GM23338 (cell line): ENCODE results near the gene WBP2. TPM values are rescaled to one million over a fixed set of nuclear protein-coding genes. Genes with fewer than 3 reads are reported as not detected.

ENCODE experiments used
- ATAC-seq: fragments of 200-7000 bp; cut with Tn5 transposase; 3 replicates; pipeline ENCODE4 v1.9.1; 2020
- DNase-seq: peaks from one replicate; pipeline ENCODE4 v3.0.0-alpha.2; 2015; ENCODE audit warnings: low spot score
- H2AFZ ChIP-seq: fragments of 200-600 bp; sonication (generic); 2 replicates; pipeline ENCODE4 v1.8.0; 2016; ENCODE audit warnings: antibody characterized with exemption, mild to moderate bottlenecking, moderate library complexity
- H3F3A ChIP-seq: fragments of 200-600 bp; sonication (generic); replicated peaks from 2 replicates; pipeline ENCODE4 v1.8.0; 2017; ENCODE audit warnings: antibody characterized with exemption, mixed run types, low read depth
- H3K27ac ChIP-seq: fragments of 200-600 bp; sonication (generic); 2 replicates; pipeline ENCODE4 v1.6.1; 2016; ENCODE audit warnings: low read depth
- H3K27me3 ChIP-seq: fragments of 200-600 bp; sonication (generic); 2 replicates; pipeline ENCODE4 v1.8.0; 2016; ENCODE audit warnings: mild to moderate bottlenecking, mixed run types, moderate library complexity; ENCODE audit not compliant: insufficient read depth
- H3K36me3 ChIP-seq: fragments of 200-600 bp; sonication (generic); 2 replicates; pipeline ENCODE4 v1.8.0; 2016; ENCODE audit warnings: mild to moderate bottlenecking; ENCODE audit not compliant: insufficient read depth
- H3K4me1 ChIP-seq: fragments of 200-600 bp; sonication (generic); 2 replicates; pipeline ENCODE4 v1.8.0; 2016; ENCODE audit warnings: mild to moderate bottlenecking, moderate library complexity; ENCODE audit not compliant: insufficient read depth
- H3K4me2 ChIP-seq: fragments of 200-600 bp; sonication (generic); 2 replicates; pipeline ENCODE4 v1.7.1; 2017; ENCODE audit warnings: mixed run types
- H3K4me3 ChIP-seq: fragments of 200-600 bp; sonication (generic); 2 replicates; pipeline ENCODE4 v1.6.1; 2016; ENCODE audit warnings: mixed run types
- H3K79me2 ChIP-seq: fragments of 200-600 bp; sonication (generic); replicated peaks from 2 replicates; pipeline ENCODE4 v1.8.0; 2017; ENCODE audit warnings: mild to moderate bottlenecking; ENCODE audit not compliant: insufficient read depth
- H3K9me2 ChIP-seq: fragments of 200-600 bp; sonication (generic); 2 replicates; pipeline ENCODE4 v1.8.0; 2017; ENCODE audit not compliant: insufficient read depth
- H4K20me1 ChIP-seq: fragments of 200-600 bp; sonication (generic); replicated peaks from 2 replicates; pipeline ENCODE4 v1.8.0; 2017; ENCODE audit warnings: mild to moderate bottlenecking; ENCODE audit not compliant: insufficient read depth
- H3K27ac Mint-ChIP-seq: 2 replicates; pipeline ENCODE4 v1.8.0; 2020; ENCODE audit warnings: inconsistent platforms, mild to moderate bottlenecking, moderate library complexity, mixed read lengths
- H3K27me3 Mint-ChIP-seq: 3 replicates; pipeline ENCODE4 v1.8.0; 2022; ENCODE audit warnings: low read depth, mild to moderate bottlenecking, moderate library complexity, mixed read lengths, inconsistent platforms; ENCODE audit not compliant: insufficient read depth, poor library complexity
- H3K36me3 Mint-ChIP-seq: 3 replicates; pipeline ENCODE4 v1.8.0; 2021; ENCODE audit warnings: low read depth, mild to moderate bottlenecking, inconsistent platforms, moderate library complexity, mixed read lengths
- H3K4me1 Mint-ChIP-seq: 3 replicates; pipeline ENCODE4 v1.8.0; 2020; ENCODE audit warnings: mild to moderate bottlenecking, inconsistent platforms, mixed read lengths
- H3K4me3 Mint-ChIP-seq: 3 replicates; pipeline ENCODE4 v1.8.0; 2021; ENCODE audit warnings: moderate library complexity, mild to moderate bottlenecking, inconsistent platforms, mixed read lengths
- H3K9me3 Mint-ChIP-seq: 3 replicates; pipeline ENCODE4 v1.8.0; 2020; ENCODE audit warnings: moderate library complexity, mild to moderate bottlenecking, inconsistent platforms, mixed read lengths
- CREB1 ChIP-seq: fragments of 250-450 bp; sonication (Bioruptor Pico); IDR thresholded peaks from 2 replicates; pipeline ENCODE4 v1.5.0; 2020; ENCODE audit warnings: low read depth, mild to moderate bottlenecking, moderate library complexity
- ETS1 ChIP-seq: IDR thresholded peaks from 2 replicates; pipeline ENCODE4 v1.6.1; 2016; ENCODE audit warnings: antibody characterized with exemption
- EZH2phosphoT487 ChIP-seq: fragments of 200-600 bp; sonication (generic); IDR thresholded peaks from one replicate; pipeline ENCODE4 v1.8.1; 2018; ENCODE audit warnings: antibody characterized with exemption; ENCODE audit not compliant: unreplicated experiment
- JUNB ChIP-seq: IDR thresholded peaks from one replicate; pipeline ENCODE4 v1.6.1; 2016; ENCODE audit warnings: antibody characterized with exemption; ENCODE audit not compliant: unreplicated experiment
- NANOG ChIP-seq: IDR thresholded peaks from 2 replicates; pipeline ENCODE4 v1.6.1; 2016; ENCODE audit warnings: antibody characterized with exemption, borderline replicate concordance
- POLR2AphosphoS5 ChIP-seq: IDR thresholded peaks from 2 replicates; pipeline ENCODE4 v1.6.1; 2016; ENCODE audit warnings: antibody characterized with exemption, low read depth
- STAT1 ChIP-seq: IDR thresholded peaks from one replicate; pipeline ENCODE4 v1.6.1; 2016; ENCODE audit warnings: antibody characterized with exemption; ENCODE audit not compliant: unreplicated experiment
- ZNF114 ChIP-seq: fragments of 250-450 bp; sonication (Bioruptor Pico); IDR thresholded peaks from 2 replicates; pipeline ENCODE4 v1.5.0; 2020; ENCODE audit warnings: mild to moderate bottlenecking, moderate library complexity
- ZNF331 ChIP-seq: fragments of 250-450 bp; sonication (Bioruptor Pico); IDR thresholded peaks from 2 replicates; pipeline ENCODE4 v1.5.0; 2020; ENCODE audit warnings: low read depth, mild to moderate bottlenecking, moderate library complexity
- polyA plus RNA-seq: library from polyadenylated mRNA; unstranded; fragments of >200 nt; fragmentation: Nextera tagmentation; extraction: Ambion mirVana; gene quantifications from 2 replicates; pipeline ENCODE4 v1.2.1, GENCODE V29; 2016
- total RNA-seq: library from RNA; depleted of rRNA; stranded (reverse); fragments of >200 nt; shearing (Covaris generic); gene quantifications from 2 replicates; pipeline ENCODE4 v1.2.3, GENCODE V29; 2014
- TF ChIP-seq, protein P1 (sequence below): fragments of 250-450 bp; sonication (Bioruptor Pico); IDR thresholded peaks from 2 replicates; pipeline ENCODE4 v1.5.0; 2020; ENCODE audit warnings: mild to moderate bottlenecking, moderate library complexity

Gene WBP2
- total and polyA plus RNA-seq, 2 experiments from 2014 or later, result 36.2 to 63.5 TPM

DNA sequence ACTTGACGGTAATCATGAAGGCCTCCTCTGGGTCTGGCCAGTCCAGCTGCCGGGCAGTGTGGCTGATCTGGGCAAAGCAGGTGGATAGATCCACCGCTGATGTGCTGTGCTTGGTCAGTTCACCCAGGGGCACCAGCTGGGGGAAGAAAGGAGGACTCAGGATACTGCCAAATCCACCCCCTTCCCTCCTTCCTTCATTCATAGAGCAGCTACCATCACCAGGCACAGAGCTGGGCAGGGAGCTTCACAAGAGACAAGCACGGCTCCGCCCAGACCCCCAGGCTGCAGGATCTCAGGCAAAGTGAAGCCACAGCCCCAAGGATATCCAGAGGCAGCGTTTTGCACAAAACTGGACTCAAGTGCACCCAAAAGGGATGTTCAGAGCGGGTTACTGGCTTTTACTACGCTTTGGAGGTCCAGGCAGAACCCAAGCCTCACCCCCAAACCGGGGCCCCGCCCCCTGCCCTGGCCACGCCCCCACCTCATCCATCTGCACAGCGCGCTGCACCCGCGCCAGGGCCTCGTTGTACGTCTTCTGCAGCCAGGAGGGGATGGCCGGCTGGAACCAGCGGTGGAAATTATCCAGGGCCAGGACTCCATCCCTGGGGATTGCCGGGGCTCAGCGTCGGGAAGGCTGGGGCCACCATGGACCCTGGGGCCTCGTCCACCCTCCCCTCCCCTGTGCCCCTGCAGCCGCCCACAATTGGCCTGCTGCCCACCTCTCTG, 20.0 kb downstream of the WBP2 start:
- peaks cover 10% of the 10 kb centered on the region for H3K27me3 Mint-ChIP-seq
- Histone ChIP-seq H3K9me2 (no peaks in the 10 kb centered on the region), H3K4me1 (peaks cover 31% of the 10 kb centered on the region), H3F3A (peaks cover 20% of the 10 kb centered on the region), H3K4me2 (no peak overlapping the region; the same call in 1 of the 2 replicates), H3K27ac (no peak overlapping the region), H3K27me3 (no peaks in the 10 kb centered on the region), H2AFZ (peak overlapping the region; percentile 84), H4K20me1 (no peaks in the 10 kb centered on the region), H3K36me3 (no peaks in the 10 kb centered on the region), H3K4me3 (peak overlapping the region; percentile 26; the same call in 1 of the 2 replicates), H3K79me2 (no peaks in the 10 kb centered on the region)
- no peaks in the 10 kb centered on the region; the same call in 2 of the 3 replicates for H3K36me3 Mint-ChIP-seq
- H3K27ac Mint-ChIP-seq, result no peak overlapping the region
- H3K4me1 Mint-ChIP-seq, result peaks cover 35% of the 10 kb centered on the region
- H3K4me3 Mint-ChIP-seq, result no peak overlapping the region
- ATAC-seq (peak; percentile 28), DNase-seq (peak; percentile 71)
- TF ChIP-seq EZH2phosphoT487, result no peak
- no peak for TF ChIP-seq POLR2AphosphoS5
- TF ChIP-seq ZNF331 (CRISPR knock-in tag), result no peak
- TF ChIP-seq ZNF114, result no peak
- no peak for TF ChIP-seq STAT1
- TF ChIP-seq JUNB, result no peak
- TF ChIP-seq, protein P1, sequence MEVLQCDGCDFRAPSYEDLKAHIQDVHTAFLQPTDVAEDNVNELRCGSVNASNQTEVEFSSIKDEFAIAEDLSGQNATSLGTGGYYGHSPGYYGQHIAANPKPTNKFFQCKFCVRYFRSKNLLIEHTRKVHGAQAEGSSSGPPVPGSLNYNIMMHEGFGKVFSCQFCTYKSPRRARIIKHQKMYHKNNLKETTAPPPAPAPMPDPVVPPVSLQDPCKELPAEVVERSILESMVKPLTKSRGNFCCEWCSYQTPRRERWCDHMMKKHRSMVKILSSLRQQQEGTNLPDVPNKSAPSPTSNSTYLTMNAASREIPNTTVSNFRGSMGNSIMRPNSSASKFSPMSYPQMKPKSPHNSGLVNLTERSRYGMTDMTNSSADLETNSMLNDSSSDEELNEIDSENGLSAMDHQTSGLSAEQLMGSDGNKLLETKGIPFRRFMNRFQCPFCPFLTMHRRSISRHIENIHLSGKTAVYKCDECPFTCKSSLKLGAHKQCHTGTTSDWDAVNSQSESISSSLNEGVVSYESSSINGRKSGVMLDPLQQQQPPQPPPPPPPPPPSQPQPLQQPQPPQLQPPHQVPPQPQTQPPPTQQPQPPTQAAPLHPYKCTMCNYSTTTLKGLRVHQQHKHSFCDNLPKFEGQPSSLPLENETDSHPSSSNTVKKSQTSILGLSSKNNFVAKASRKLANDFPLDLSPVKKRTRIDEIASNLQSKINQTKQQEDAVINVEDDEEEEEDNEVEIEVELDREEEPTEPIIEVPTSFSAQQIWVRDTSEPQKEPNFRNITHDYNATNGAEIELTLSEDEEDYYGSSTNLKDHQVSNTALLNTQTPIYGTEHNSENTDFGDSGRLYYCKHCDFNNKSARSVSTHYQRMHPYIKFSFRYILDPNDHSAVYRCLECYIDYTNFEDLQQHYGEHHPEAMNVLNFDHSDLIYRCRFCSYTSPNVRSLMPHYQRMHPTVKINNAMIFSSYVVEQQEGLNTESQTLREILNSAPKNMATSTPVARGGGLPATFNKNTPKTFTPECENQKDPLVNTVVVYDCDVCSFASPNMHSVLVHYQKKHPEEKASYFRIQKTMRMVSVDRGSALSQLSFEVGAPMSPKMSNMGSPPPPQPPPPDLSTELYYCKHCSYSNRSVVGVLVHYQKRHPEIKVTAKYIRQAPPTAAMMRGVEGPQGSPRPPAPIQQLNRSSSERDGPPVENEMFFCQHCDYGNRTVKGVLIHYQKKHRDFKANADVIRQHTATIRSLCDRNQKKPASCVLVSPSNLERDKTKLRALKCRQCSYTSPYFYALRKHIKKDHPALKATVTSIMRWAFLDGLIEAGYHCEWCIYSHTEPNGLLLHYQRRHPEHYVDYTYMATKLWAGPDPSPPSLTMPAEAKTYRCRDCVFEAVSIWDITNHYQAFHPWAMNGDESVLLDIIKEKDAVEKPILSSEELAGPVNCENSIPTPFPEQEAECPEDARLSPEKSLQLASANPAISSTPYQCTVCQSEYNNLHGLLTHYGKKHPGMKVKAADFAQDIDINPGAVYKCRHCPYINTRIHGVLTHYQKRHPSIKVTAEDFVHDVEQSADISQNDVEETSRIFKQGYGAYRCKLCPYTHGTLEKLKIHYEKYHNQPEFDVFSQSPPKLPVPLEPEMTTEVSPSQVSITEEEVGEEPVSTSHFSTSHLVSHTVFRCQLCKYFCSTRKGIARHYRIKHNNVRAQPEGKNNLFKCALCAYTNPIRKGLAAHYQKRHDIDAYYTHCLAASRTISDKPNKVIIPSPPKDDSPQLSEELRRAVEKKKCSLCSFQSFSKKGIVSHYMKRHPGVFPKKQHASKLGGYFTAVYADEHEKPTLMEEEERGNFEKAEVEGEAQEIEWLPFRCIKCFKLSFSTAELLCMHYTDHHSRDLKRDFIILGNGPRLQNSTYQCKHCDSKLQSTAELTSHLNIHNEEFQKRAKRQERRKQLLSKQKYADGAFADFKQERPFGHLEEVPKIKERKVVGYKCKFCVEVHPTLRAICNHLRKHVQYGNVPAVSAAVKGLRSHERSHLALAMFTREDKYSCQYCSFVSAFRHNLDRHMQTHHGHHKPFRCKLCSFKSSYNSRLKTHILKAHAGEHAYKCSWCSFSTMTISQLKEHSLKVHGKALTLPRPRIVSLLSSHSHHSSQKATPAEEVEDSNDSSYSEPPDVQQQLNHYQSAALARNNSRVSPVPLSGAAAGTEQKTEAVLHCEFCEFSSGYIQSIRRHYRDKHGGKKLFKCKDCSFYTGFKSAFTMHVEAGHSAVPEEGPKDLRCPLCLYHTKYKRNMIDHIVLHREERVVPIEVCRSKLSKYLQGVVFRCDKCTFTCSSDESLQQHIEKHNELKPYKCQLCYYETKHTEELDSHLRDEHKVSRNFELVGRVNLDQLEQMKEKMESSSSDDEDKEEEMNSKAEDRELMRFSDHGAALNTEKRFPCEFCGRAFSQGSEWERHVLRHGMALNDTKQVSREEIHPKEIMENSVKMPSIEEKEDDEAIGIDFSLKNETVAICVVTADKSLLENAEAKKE, result no peak
- TF ChIP-seq ETS1, result no peak
- no peak for TF ChIP-seq NANOG
- TF ChIP-seq CREB1, result no peak
- peaks cover 3% of the 10 kb centered on the region; the same call in 1 of the 3 replicates for H3K9me3 Mint-ChIP-seq
